HEK293 (cell line): Measurements from ENCODE around the gene MLLT11.

Experiments
- BCL11A ChIP-seq: fragments of 450-650 bp; formaldehyde crosslinking; IDR thresholded peaks from 2 replicates; pipeline ENCODE4 v1.5.1; 2016; ENCODE audit warnings: low read depth, missing biosample characterization, missing genetic modification characterization
- KLF1 ChIP-seq: fragments of 450-650 bp; formaldehyde crosslinking; IDR thresholded peaks from 2 replicates; pipeline ENCODE4 v1.5.1; 2016; ENCODE audit warnings: missing biosample characterization, missing genetic modification characterization
- KLF7 ChIP-seq: fragments of 450-650 bp; formaldehyde crosslinking; IDR thresholded peaks from 2 replicates; pipeline ENCODE4 v1.5.1; 2016; ENCODE audit warnings: missing biosample characterization, missing genetic modification characterization, borderline replicate concordance
- KLF9 ChIP-seq: fragments of 450-650 bp; formaldehyde crosslinking; IDR thresholded peaks from 2 replicates; pipeline ENCODE4 v1.5.1; 2016; ENCODE audit warnings: missing biosample characterization, missing genetic modification characterization, low read depth
- TRIM28 ChIP-seq: IDR thresholded peaks from 2 replicates; pipeline ENCODE4 v1.6.1; 2011; ENCODE audit warnings: low read length, control low read depth, borderline replicate concordance
- TSHZ1 ChIP-seq: fragments of 450-650 bp; formaldehyde crosslinking; IDR thresholded peaks from 2 replicates; pipeline ENCODE4 v1.5.1; 2016; ENCODE audit warnings: missing biosample characterization, missing genetic modification characterization, borderline replicate concordance
- YY2 ChIP-seq: fragments of 450-650 bp; formaldehyde crosslinking; IDR thresholded peaks from 2 replicates; pipeline ENCODE4 v1.5.1; 2016; ENCODE audit warnings: missing biosample characterization, missing genetic modification characterization
- ZBTB21 ChIP-seq: fragments of 450-650 bp; formaldehyde crosslinking; IDR thresholded peaks from 2 replicates; pipeline ENCODE4 v1.5.1; 2017; ENCODE audit warnings: missing biosample characterization, missing genetic modification characterization
- ZBTB48 ChIP-seq: fragments of 450-650 bp; formaldehyde crosslinking; IDR thresholded peaks from 2 replicates; pipeline ENCODE4 v1.5.1; 2016; ENCODE audit warnings: missing biosample characterization, missing genetic modification characterization
- ZBTB6 ChIP-seq: fragments of 450-650 bp; formaldehyde crosslinking; IDR thresholded peaks from 2 replicates; pipeline ENCODE4 v1.5.1; 2017; ENCODE audit warnings: missing biosample characterization, missing genetic modification characterization
- ZBTB8A ChIP-seq: fragments of 450-650 bp; formaldehyde crosslinking; IDR thresholded peaks from 2 replicates; pipeline ENCODE4 v1.5.1; 2016; ENCODE audit warnings: missing biosample characterization, missing genetic modification characterization
- ZFP69B ChIP-seq: fragments of 450-650 bp; formaldehyde crosslinking; IDR thresholded peaks from 2 replicates; pipeline ENCODE4 v1.5.1; 2016; ENCODE audit warnings: missing biosample characterization, missing genetic modification characterization
- ZNF138 ChIP-seq: fragments of 450-650 bp; formaldehyde crosslinking; IDR thresholded peaks from 2 replicates; pipeline ENCODE4 v1.5.1; 2016; ENCODE audit warnings: missing biosample characterization, missing genetic modification characterization, borderline replicate concordance
- ZNF169 ChIP-seq: fragments of 450-650 bp; formaldehyde crosslinking; IDR thresholded peaks from 2 replicates; pipeline ENCODE4 v1.5.1; 2016; ENCODE audit warnings: missing biosample characterization, missing genetic modification characterization
- ZNF266 ChIP-seq: fragments of 450-650 bp; formaldehyde crosslinking; IDR thresholded peaks from 2 replicates; pipeline ENCODE4 v1.5.1; 2016; ENCODE audit warnings: missing biosample characterization, missing genetic modification characterization, low read depth
- ZNF335 ChIP-seq: fragments of 450-650 bp; formaldehyde crosslinking; conservative IDR thresholded peaks from 2 replicates; pipeline ENCODE4 v1.5.1; 2016; ENCODE audit warnings: missing biosample characterization, missing genetic modification characterization
- ZNF362 ChIP-seq: fragments of 450-650 bp; formaldehyde crosslinking; IDR thresholded peaks from 2 replicates; pipeline ENCODE4 v1.5.1; 2016; ENCODE audit warnings: missing biosample characterization, missing genetic modification characterization
- ZNF37A ChIP-seq: fragments of 450-650 bp; IDR thresholded peaks from 2 replicates; pipeline ENCODE4 v1.5.1; 2018; ENCODE audit warnings: missing biosample characterization, missing genetic modification characterization
- ZNF404 ChIP-seq: fragments of 450-650 bp; formaldehyde crosslinking; IDR thresholded peaks from 2 replicates; pipeline ENCODE4 v1.5.1; 2017; ENCODE audit warnings: missing biosample characterization, missing genetic modification characterization
- ZNF433 ChIP-seq: fragments of 450-650 bp; formaldehyde crosslinking; IDR thresholded peaks from 2 replicates; pipeline ENCODE4 v1.5.1; 2016; ENCODE audit warnings: missing biosample characterization, missing genetic modification characterization, low read depth
- ZNF449 ChIP-seq: fragments of 450-650 bp; formaldehyde crosslinking; IDR thresholded peaks from 2 replicates; pipeline ENCODE4 v1.5.1; 2017; ENCODE audit warnings: missing biosample characterization, mild to moderate bottlenecking, missing genetic modification characterization, moderate library complexity
- ZNF610 ChIP-seq: fragments of 450-650 bp; formaldehyde crosslinking; IDR thresholded peaks from 2 replicates; pipeline ENCODE4 v1.5.1; 2016; ENCODE audit warnings: missing biosample characterization, missing genetic modification characterization, borderline replicate concordance
- ZNF626 ChIP-seq: fragments of 450-650 bp; sonication (Bioruptor Pico); formaldehyde crosslinking; IDR thresholded peaks from 2 replicates; pipeline ENCODE4 v1.5.1; 2018; ENCODE audit warnings: missing biosample characterization, missing genetic modification characterization, inconsistent platforms
- ZNF629 ChIP-seq: fragments of 450-650 bp; formaldehyde crosslinking; IDR thresholded peaks from 2 replicates; pipeline ENCODE4 v1.5.1; 2017; ENCODE audit warnings: missing biosample characterization, missing genetic modification characterization
- ZNF660 ChIP-seq: fragments of 450-650 bp; IDR thresholded peaks from 2 replicates; pipeline ENCODE4 v1.5.1; 2018; ENCODE audit warnings: missing biosample characterization, mild to moderate bottlenecking, missing genetic modification characterization
- ZNF837 ChIP-seq: fragments of 450-650 bp; formaldehyde crosslinking; IDR thresholded peaks from 2 replicates; pipeline ENCODE4 v1.5.1; 2016; ENCODE audit warnings: missing biosample characterization, missing genetic modification characterization
- ZXDB ChIP-seq: fragments of 450-650 bp; formaldehyde crosslinking; IDR thresholded peaks from 2 replicates; pipeline ENCODE4 v1.5.1; 2016; ENCODE audit warnings: missing biosample characterization, missing genetic modification characterization
- TF ChIP-seq, protein P1 (sequence below): fragments of 450-650 bp; formaldehyde crosslinking; IDR thresholded peaks from 2 replicates; pipeline ENCODE4 v1.5.1; 2016; ENCODE audit warnings: missing biosample characterization, missing genetic modification characterization
- TF ChIP-seq, protein P2 (sequence below): fragments of 450-650 bp; formaldehyde crosslinking; IDR thresholded peaks from 2 replicates; pipeline ENCODE4 v1.5.1; 2016; ENCODE audit warnings: missing biosample characterization, missing genetic modification characterization, low read depth

The MLLT11 gene

GRCh38 chr1:151059109-151060006 is 839 bp upstream of the MLLT11 start, which contains the start of gene CDC42SE1 (continued):
- 0 out of 2 replicates have a peak, but pooled peaks have one; percentile 25 for TF ChIP-seq ZBTB21 (tag by site-specific recombination)
- TF ChIP-seq KLF7 (tag by site-specific recombination): peak; percentile 42; the same call in 1 of the 2 replicates
- no peak; the same call in 1 of the 2 replicates for TF ChIP-seq ZNF433 (tag by site-specific recombination)
- TF ChIP-seq ZNF138 (tag by site-specific recombination): no peak
- no peak for TF ChIP-seq ZNF266 (tag by site-specific recombination)
- TF ChIP-seq ZFP69B (tag by site-specific recombination): peak; percentile 98
- TF ChIP-seq ZBTB6: 0 out of 2 replicates have a peak, but pooled peaks have one; percentile 45
- 0 out of 2 replicates have a peak, but pooled peaks have one; percentile 6 for TF ChIP-seq TRIM28
- TF ChIP-seq KLF9: peak; percentile 73
- peak; percentile 61 for TF ChIP-seq ZBTB8A
- peak; percentile 47; the same call in 1 of the 2 replicates for TF ChIP-seq ZNF660 (tag by site-specific recombination)
- no peak; the same call in 1 of the 2 replicates for TF ChIP-seq ZNF629 (tag by site-specific recombination)
- TF ChIP-seq YY2: no peak
- 0 out of 2 replicates have a peak, but pooled peaks have one; percentile 39 for TF ChIP-seq ZNF610
- TF ChIP-seq ZNF837 (tag by site-specific recombination): no peak
- TF ChIP-seq ZNF626 (tag by site-specific recombination): no peak
- TF ChIP-seq ZNF169 (tag by site-specific recombination): no peak
- peak; percentile 77 for TF ChIP-seq KLF1
- no peak for TF ChIP-seq ZNF362
- TF ChIP-seq ZNF37A (tag by site-specific recombination): no peak
- 0 out of 2 replicates have a peak, but pooled peaks have one; percentile 40 for TF ChIP-seq BCL11A
- TF ChIP-seq, protein P1, sequence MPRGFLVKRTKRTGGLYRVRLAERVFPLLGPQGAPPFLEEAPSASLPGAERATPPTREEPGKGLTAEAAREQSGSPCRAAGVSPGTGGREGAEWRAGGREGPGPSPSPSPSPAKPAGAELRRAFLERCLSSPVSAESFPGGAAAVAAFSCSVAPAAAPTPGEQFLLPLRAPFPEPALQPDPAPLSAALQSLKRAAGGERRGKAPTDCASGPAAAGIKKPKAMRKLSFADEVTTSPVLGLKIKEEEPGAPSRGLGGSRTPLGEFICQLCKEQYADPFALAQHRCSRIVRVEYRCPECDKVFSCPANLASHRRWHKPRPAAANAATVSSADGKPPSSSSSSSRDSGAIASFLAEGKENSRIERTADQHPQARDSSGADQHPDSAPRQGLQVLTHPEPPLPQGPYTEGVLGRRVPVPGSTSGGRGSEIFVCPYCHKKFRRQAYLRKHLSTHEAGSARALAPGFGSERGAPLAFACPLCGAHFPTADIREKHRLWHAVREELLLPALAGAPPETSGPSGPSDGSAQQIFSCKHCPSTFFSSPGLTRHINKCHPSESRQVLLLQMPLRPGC (tag by site-specific recombination): peak; percentile 51; the same call in 1 of the 2 replicates
- TF ChIP-seq TSHZ1 (tag by site-specific recombination): no peak
- 0 out of 2 replicates have a peak, but pooled peaks have one; percentile 41 for TF ChIP-seq ZNF449 (tag by site-specific recombination)
- peak; percentile 77 for TF ChIP-seq ZXDB (tag by site-specific recombination)
- peak; percentile 88 for TF ChIP-seq ZNF335 (tag by site-specific recombination)
- TF ChIP-seq ZNF404 (tag by site-specific recombination): no peak
- TF ChIP-seq, protein P2, sequence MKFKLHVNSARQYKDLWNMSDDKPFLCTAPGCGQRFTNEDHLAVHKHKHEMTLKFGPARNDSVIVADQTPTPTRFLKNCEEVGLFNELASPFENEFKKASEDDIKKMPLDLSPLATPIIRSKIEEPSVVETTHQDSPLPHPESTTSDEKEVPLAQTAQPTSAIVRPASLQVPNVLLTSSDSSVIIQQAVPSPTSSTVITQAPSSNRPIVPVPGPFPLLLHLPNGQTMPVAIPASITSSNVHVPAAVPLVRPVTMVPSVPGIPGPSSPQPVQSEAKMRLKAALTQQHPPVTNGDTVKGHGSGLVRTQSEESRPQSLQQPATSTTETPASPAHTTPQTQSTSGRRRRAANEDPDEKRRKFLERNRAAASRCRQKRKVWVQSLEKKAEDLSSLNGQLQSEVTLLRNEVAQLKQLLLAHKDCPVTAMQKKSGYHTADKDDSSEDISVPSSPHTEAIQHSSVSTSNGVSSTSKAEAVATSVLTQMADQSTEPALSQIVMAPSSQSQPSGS (tag by site-specific recombination): peak; percentile 44; the same call in 1 of the 2 replicates
- 0 out of 2 replicates have a peak, but pooled peaks have one; percentile 23 for TF ChIP-seq ZBTB48
